Measurements from ENCODE around the gene C1orf21. TPM values are rescaled to one million over a fixed set of nuclear protein-coding genes. Genes with fewer than 3 reads are reported as not detected.

The C1orf21 gene
- polyA plus RNA-seq, 4 donors = 31.1 to 57.0 (median 42.3) TPM

DNA sequence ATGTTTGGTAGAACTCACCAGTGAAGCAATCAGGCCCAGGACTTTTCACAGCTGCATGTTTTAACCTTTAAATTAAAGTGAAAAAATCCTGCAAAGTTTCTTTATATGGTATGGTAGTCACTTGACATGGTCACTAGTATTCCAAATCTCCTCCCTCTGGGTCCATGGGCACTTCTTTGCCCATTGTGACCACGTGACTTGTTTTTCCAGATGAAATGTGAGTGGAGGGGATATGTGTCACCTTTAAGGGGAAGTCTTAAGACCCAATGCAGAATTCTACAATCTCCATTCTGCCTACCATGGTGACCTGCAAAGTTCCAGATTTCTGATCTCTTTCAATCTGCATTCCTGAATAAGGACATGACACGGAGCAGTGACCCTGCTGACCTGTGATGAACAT is 152.8 kb downstream of the C1orf21 start:
- no peak for DNase-seq (ENCODE audit: low read depth in 4 of 4, low spot score in 3 of 4)

GRCh38 chr1:184541537-184542152 is 154.8 kb downstream of the C1orf21 start:
- DNase-seq (ENCODE audit: low read depth in 4 of 4, low spot score in 3 of 4) = no peak

DNA sequence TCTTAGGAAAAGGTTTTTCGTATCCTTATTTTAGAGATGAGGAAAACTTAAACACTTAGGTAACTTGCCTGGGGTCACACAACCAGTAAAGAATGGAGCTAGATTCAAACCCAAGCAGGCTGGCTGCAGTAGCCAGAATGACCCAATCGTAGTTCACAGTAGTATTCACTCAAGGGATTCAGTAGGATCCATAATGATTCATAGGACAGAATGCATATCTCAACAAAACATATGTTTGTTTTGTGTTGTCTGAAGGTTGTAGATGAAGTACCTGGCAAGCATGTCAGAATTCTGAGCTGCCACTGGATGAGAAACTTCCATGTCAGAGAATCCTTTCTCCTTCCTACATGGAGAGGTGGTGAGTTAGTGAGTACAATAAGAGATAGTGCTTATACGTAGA is 155.5 kb downstream of the C1orf21 start:
- no peak for DNase-seq (ENCODE audit: low read depth in 4 of 4, low spot score in 3 of 4)

- DNase-seq (ENCODE audit: low read depth in 4 of 4, low spot score in 3 of 4) = no peak
Observed at GRCh38 chr1:184545601-184546000, 158.8 kb downstream of the C1orf21 start.

DNA sequence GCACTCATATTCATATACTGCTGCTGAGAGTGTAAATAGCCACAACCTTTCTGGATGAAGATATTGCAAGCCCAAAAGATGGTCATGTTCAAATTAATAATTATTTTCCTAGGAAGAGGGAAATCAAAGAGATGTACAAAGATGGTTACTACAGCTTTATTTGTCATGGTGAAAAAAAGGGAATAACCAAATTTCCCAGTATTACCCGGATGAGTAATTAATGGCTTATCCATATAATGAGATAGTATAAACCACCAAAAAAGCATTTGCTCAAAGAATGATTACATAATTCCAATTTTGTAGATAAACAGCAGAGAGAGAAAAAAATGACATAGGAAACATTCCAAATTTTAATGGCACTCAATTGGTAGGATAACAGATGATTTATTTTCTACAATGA is 165.6 kb downstream of the C1orf21 start:
- no peak for DNase-seq (ENCODE audit: low read depth in 4 of 4, low spot score in 3 of 4)

GRCh38 chr1:184553845-184554244 is 167.0 kb downstream of the C1orf21 start:
- no peak for DNase-seq (ENCODE audit: low read depth in 4 of 4, low spot score in 3 of 4)

DNA sequence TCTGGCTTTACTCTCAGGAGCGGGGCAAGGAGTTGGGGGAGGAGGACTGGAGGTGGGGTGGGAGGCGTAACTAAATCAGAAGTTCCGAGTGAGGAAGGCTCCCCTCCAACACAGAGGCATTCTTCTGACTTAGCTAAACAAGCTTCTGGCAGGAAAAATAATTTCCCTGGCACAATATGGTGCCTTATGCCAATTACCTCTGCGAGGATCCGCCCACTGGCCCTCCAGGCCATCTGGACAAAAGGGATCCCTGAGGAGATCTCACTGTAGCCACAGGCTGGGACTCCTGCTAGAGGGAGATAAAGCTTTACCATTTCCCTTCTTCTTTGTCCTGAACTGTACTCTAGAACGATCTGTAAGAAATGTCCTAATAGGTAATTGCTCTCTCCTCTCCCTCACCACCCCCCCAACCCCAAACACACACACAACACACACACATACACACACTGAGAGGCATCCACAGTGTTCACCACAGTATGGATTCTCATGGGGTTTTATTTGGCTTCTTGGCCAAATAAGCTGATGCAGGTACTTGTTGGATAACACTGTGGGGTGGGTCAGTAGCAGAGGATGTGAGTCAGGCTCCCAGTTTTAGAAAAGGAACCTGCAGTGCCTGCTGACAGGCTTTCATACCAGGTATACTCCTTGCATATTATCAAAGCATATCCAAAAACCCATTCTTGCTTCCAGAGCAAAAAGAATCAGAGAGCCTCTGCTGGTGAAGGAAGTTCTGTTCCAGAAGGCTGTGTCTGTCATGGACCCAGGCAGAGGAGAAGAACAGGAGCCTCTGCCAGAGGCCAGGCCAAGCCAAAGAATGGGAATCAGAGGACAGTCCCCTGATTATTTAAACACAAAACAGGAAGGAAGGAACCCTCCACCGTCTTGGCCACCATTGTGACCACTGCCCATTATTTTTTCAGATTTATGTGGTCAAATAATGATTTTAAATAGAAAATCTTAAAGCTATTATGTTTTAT is 169.1 kb downstream of the C1orf21 start:
- no peak for DNase-seq (ENCODE audit: low read depth in 4 of 4, low spot score in 3 of 4)

GRCh38 chr1:184556665-184557064 is 169.8 kb downstream of the C1orf21 start:
- no peak for DNase-seq (ENCODE audit: low read depth in 4 of 4, low spot score in 3 of 4)

GRCh38 chr1:184557423-184558347 is 170.9 kb downstream of the C1orf21 start:
- no peak for DNase-seq (ENCODE audit: low read depth in 4 of 4, low spot score in 3 of 4)

DNA sequence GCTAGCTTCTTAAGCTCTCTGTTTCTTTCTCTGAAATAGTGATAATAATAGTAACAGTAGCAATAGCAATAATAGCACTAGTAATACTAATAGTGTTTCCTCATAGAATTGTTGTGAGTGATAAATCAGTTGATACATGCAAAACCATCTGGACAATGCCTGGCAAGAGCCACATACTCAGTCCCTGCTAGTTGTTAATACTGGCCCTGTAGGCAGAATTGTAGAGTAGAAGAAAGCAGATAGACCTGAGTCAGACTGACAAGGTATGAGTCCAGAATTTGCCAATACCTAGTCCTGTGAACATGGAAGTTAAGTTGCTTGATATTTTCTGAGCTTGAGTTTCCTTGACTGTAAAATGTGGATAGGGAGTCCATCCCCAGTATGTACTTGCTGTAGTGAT is 171.9 kb downstream of the C1orf21 start:
- no peak for DNase-seq (ENCODE audit: low read depth in 4 of 4, low spot score in 3 of 4)

GRCh38 chr1:184559117-184559713 is 172.4 kb downstream of the C1orf21 start:
- DNase-seq (ENCODE audit: low read depth in 4 of 4, low spot score in 3 of 4) = no peak

- DNase-seq (ENCODE audit: low read depth in 4 of 4, low spot score in 3 of 4) = no peak
Observed at GRCh38 chr1:184562806-184563205, 176.0 kb downstream of the C1orf21 start.

DNA sequence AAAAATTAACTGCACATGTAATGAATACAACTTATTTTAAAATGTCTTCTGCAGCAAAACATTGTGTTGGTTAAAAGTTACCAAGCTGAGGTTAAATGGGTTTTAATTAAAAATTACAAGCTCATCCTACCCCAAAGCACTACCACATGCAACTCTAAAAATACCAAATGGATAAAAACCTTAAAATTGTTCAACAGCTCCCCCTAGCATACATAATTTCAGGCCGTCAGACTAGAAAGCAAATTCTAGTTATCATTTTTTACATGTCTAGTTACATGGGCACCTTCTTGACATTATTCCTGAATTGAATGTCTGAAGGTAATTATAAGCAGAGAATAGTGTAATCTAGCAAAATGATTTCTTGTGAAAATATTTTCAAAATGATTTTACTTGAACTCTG is 176.5 kb downstream of the C1orf21 start:
- DNase-seq (ENCODE audit: low read depth in 4 of 4, low spot score in 3 of 4) = no peak

DNA sequence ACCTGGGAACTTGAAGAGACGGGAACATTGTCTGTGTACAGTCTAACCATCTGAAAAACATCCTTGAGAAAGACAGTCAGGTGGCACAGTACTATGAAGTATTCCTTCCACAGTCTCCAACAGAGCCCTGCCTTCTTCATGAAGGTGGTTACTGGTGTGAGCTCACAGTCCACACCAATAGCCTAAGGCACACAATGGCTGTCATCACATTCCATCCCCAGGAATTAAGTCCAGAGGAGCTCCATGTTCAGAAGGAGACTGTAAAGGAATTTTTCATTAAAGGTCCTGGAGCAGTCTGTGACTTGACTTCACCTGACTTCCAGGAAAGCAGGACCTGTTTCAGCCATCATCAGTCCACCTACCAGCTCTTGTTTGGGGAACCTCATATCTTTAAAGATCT is 180.2 kb downstream of the C1orf21 start:
- DNase-seq (ENCODE audit: low read depth in 4 of 4, low spot score in 3 of 4) = no peak

DNA sequence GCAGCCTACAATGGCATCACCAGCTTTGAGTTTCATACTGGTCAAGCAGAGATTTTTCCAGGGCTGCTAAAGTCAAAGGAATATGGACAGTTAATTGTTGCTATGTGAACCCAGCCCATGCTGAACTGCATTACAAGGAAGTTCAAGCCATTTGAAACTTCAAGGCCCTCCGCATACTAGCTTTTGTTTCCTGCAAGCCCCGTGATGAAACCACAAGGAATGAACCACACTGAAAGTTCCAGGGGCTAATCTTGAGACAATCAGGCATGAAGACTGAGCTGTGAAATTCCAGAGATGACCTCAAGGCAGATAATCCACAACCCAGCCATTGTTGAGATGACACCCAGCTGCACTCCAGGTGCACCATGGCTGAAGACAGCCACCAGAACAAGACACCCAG is 180.8 kb downstream of the C1orf21 start:
- DNase-seq (ENCODE audit: low read depth in 4 of 4, low spot score in 3 of 4) = no peak

DNA sequence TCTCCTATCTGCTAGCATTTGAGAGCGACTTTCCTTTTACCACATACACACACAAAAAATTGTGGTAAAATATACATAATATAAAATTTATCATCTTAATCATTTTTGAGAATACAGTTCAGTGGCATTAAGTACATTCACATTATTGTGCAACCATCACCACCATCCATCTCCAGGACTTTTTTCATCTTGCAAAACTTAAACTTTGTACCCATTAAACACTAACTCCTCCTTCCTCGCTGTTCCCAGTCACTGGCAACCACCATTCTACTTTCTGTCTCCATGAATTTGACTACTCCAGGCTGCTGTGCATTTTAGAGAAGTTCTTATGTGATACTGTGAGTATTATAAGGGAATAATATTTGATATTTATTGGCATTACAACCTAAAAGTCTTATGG is 181.3 kb downstream of the C1orf21 start:
- DNase-seq (ENCODE audit: low read depth in 4 of 4, low spot score in 3 of 4) = no peak

DNA sequence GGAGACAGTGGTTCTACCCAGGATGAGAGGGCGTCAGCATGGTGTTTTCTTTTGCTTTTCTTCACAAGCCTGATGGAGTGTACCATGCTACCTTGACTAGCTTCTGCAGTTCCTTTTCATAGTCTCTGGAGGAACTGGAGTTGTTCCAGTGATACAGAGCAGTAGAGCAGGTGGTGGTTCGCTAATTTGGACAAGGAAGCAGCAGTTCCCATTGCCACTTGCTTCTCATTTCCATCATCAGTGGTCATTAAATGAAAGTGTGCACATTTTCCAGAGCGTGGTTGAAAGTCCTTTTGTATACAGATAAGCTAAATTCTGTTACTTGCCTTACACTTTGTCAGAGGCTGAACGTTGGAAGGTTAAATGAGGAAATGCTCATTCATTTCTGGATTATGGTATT is 182.3 kb downstream of the C1orf21 start:
- DNase-seq (ENCODE audit: low read depth in 4 of 4, low spot score in 3 of 4) = no peak

DNA sequence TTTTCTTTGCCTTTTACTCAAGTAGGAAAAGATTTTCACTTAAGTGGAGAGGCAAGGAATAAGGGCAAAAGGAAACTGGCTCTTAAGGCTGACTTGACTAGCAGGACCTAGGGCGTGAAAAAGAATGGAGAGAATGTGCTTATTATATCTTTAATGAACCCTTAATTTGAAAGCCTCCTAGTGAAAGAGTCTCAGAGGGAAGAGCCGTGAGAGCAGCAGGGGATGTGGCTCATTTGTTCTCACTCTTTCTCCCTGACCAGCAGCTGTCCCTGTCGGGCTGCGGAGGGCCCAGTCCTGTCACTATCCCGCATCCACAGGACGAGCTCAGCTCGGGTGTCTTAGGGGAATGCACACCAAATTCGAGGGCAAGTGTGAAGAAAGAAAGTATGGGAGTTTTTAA is 187.8 kb downstream of the C1orf21 start:
- no peak for DNase-seq (ENCODE audit: low read depth in 4 of 4, low spot score in 3 of 4)

- no peak for DNase-seq (ENCODE audit: low read depth in 4 of 4, low spot score in 3 of 4)
Observed at GRCh38 chr1:184576822-184577221, 190.0 kb downstream of the C1orf21 start.

DNA sequence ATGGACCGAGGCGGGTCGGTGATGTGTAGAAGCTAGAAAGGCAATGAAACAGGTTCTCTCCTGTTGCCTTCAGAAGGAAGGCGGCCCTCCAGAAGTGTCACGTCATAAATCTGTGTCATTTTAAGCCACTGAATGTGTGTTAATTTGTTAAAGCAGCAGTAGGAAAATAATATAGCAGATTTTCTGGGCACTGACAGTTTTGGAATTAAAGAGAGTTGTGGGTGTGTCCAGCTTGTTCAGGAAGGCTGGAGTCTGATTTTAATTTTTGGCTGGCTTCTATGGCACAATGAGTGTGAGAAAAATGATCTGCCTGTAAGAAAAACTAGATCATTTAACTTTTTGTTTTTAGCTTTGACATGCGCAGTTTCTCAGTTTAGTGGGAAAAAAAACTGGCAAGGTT is 190.5 kb downstream of the C1orf21 start:
- DNase-seq (ENCODE audit: low read depth in 4 of 4, low spot score in 3 of 4) = no peak

GRCh38 chr1:184582411-184582810 is 195.6 kb downstream of the C1orf21 start:
- no peak for DNase-seq (ENCODE audit: low read depth in 4 of 4, low spot score in 3 of 4)
